Endothelial cell of umbilical vein (primary cell): Measurements from ENCODE around the gene DNAH10.

ENCODE experiments used
- CTCF ChIP-seq, 2 donors: IDR thresholded peaks; 1 replicate in 1 of 2; 2 replicates in 1 of 2; pipeline ENCODE4 v1.5.1; 2011; ENCODE audit warnings: low read length in 2 of 2, mild to moderate bottlenecking in 2 of 2, moderate library complexity in 2 of 2, control low read depth in 1 of 2, inconsistent platforms in 1 of 2, low read depth in 1 of 2; ENCODE audit not compliant: insufficient read depth in 1 of 2; ENCODE audit errors: extremely low read depth in 1 of 2
- JUN ChIP-seq: IDR thresholded peaks from 2 replicates; pipeline ENCODE4 v1.6.1; 2011; ENCODE audit warnings: borderline replicate concordance, low read depth; ENCODE audit not compliant: insufficient read length, insufficient read depth
- POLR2A ChIP-seq: IDR thresholded peaks from 2 replicates; pipeline ENCODE4 v1.6.1; 2012; ENCODE audit warnings: low read depth, mild to moderate bottlenecking, control low read depth, low read length

GRCh38 chr12:123956249-123956648 lies 194.1 kb downstream of the DNAH10 start:
- TF ChIP-seq CTCF (IDR thresholded peaks at IDR 0.05; ENCODE audit: extremely low read depth in 1 of 2, insufficient read depth in 1 of 2, low read depth in 1 of 2, low read length in 2 of 2) (no peak), POLR2A (no peak), JUN (no peak)
